Activated CD8-positive, alpha-beta T cell treated with anti-CD3 and anti-CD28 coated beads for 36 hours (primary cell): Measurements from ENCODE around the gene AFMID. TPM values are rescaled to one million over a fixed set of nuclear protein-coding genes. Genes with fewer than 3 reads are reported as not detected.

Experiments used
- ATAC-seq: fragments of 200-7000 bp; cut with Tn5 transposase; one replicate; pipeline ENCODE4 v1.10.0; 2021; ENCODE audit warnings: mild to moderate bottlenecking, moderate library complexity
- CTCF ChIA-PET: fragments of 350-600 bp; sonication (Branson Sonifier 250); formaldehyde crosslinking; loops from one replicate; lab custom pipeline; 2021; ENCODE audit warnings: antibody characterized with exemption; lab: Charles Lee
- POLR2A ChIA-PET: fragments of 350-600 bp; sonication (Branson Sonifier 250); formaldehyde crosslinking; loops from one replicate; lab custom pipeline; 2021; ENCODE audit warnings: antibody characterized with exemption; lab: Charles Lee
- DNase-seq: peaks from one replicate; pipeline ENCODE4 v3.0.0-alpha.2; 2020
- H3K27ac Mint-ChIP-seq: one replicate; pipeline ENCODE4 v1.8.0; 2021; ENCODE audit warnings: mild to moderate bottlenecking, mixed read lengths
- H3K27me3 Mint-ChIP-seq: one replicate; pipeline ENCODE4 v1.8.0; 2021; ENCODE audit warnings: mixed read lengths
- H3K36me3 Mint-ChIP-seq: one replicate; pipeline ENCODE4 v1.8.0; 2021; ENCODE audit warnings: low read depth, mixed read lengths
- H3K4me1 Mint-ChIP-seq: one replicate; pipeline ENCODE4 v1.8.0; 2021; ENCODE audit warnings: low read depth, mixed read lengths
- H3K4me3 Mint-ChIP-seq: one replicate; pipeline ENCODE4 v1.8.0; 2021; ENCODE audit warnings: mild to moderate bottlenecking, moderate library complexity, mixed read lengths
- H3K9me3 Mint-ChIP-seq: one replicate; pipeline ENCODE4 v1.8.0; 2021; ENCODE audit warnings: mixed read lengths
- intact Hi-C: fragments of 100-400 bp; cut with micrococcal nuclease; formaldehyde crosslinking; loops from one replicate; pipeline ENCODE4 v1.10.0; 2022
- total RNA-seq, 2 experiments: library from RNA; stranded (reverse); gene quantifications; one replicate each; pipeline ENCODE4 v1.2.3, GENCODE V29; 2021
- TF ChIP-seq, protein P1 (sequence below): fragments of 200-600 bp; IDR thresholded peaks from one replicate; pipeline ENCODE4 v1.8.0; 2022; ENCODE audit warnings: antibody characterized with exemption, mild to moderate bottlenecking

Gene AFMID
- total RNA-seq, 2 experiments from 2014 or later: 20.8 to 27.9 TPM

GRCh38 chr17:78144147-78144719 is 42.9 kb upstream of the AFMID start:
- peaks cover 17% of the 10 kb centered on the region for H3K36me3 Mint-ChIP-seq
- H3K4me1 Mint-ChIP-seq: peaks cover 42% of the 10 kb centered on the region
- ChIA-PET POLR2A (interaction anchor here (0.8 to 19.2 kb wide), 7 partner anchors 8 to 32 kb away, joined by 3 to 335 read pairs (median 8); partner anchors contain the start of genes SYNGR2, TMC6 and TMC8), CTCF (interaction anchor here (3.3 kb wide), 1 partner anchor 32 kb away, joined by 10 read pairs; no protein-coding TSS in a partner anchor)
- ATAC-seq: no peak
- intact Hi-C loops: no loop called here
- H3K27ac Mint-ChIP-seq: no peak overlapping the region
- no peak for DNase-seq
- no peak overlapping the region for H3K4me3 Mint-ChIP-seq
- H3K9me3 Mint-ChIP-seq: no peaks in the 10 kb centered on the region
- TF ChIP-seq, protein P1, sequence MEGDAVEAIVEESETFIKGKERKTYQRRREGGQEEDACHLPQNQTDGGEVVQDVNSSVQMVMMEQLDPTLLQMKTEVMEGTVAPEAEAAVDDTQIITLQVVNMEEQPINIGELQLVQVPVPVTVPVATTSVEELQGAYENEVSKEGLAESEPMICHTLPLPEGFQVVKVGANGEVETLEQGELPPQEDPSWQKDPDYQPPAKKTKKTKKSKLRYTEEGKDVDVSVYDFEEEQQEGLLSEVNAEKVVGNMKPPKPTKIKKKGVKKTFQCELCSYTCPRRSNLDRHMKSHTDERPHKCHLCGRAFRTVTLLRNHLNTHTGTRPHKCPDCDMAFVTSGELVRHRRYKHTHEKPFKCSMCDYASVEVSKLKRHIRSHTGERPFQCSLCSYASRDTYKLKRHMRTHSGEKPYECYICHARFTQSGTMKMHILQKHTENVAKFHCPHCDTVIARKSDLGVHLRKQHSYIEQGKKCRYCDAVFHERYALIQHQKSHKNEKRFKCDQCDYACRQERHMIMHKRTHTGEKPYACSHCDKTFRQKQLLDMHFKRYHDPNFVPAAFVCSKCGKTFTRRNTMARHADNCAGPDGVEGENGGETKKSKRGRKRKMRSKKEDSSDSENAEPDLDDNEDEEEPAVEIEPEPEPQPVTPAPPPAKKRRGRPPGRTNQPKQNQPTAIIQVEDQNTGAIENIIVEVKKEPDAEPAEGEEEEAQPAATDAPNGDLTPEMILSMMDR: no peak
- H3K27me3 Mint-ChIP-seq: no peaks in the 10 kb centered on the region

GRCh38 chr17:78144736-78145641 is 42.2 kb upstream of the AFMID start:
- TF ChIP-seq, protein P1: no peak

GRCh38 chr17:78146471-78146869 is 40.7 kb upstream of the AFMID start:
- DNase-seq (no peak), ATAC-seq (no peak)
- peaks cover 30% of the 10 kb centered on the region for H3K4me1 Mint-ChIP-seq
- no peaks in the 10 kb centered on the region for H3K9me3 Mint-ChIP-seq
- peaks cover 7% of the 10 kb centered on the region for H3K36me3 Mint-ChIP-seq
- TF ChIP-seq, protein P1: no peak
- no peak overlapping the region for H3K4me3 Mint-ChIP-seq
- intact Hi-C loops: no loop called here
- ChIA-PET CTCF (interaction anchor here (0.8 kb wide), 1 partner anchor 9 kb away, joined by 3 read pairs; no protein-coding TSS in a partner anchor), POLR2A (interaction anchor here (1.4 to 19.2 kb wide), 3 partner anchors 9 to 24 kb away, joined by 4 to 335 read pairs (median 4); partner anchors contain the start of genes TMC6 and TMC8)
- no peak overlapping the region for H3K27ac Mint-ChIP-seq
- no peaks in the 10 kb centered on the region for H3K27me3 Mint-ChIP-seq

More at GRCh38 chr17:78144736-78145641, 42.2 kb upstream of the AFMID start:
- ATAC-seq: no peak
- H3K9me3 Mint-ChIP-seq: no peaks in the 10 kb centered on the region
- no peak for DNase-seq
- H3K27ac Mint-ChIP-seq: no peak overlapping the region
- peaks cover 38% of the 10 kb centered on the region for H3K4me1 Mint-ChIP-seq
- H3K36me3 Mint-ChIP-seq: peaks cover 15% of the 10 kb centered on the region
- ChIA-PET CTCF (interaction anchor here (0.6 to 3.3 kb wide), 3 partner anchors 32 to 54 kb away, joined by 3 to 10 read pairs (median 5); no protein-coding TSS in a partner anchor), POLR2A (interaction anchor here (0.6 to 19.2 kb wide), 6 partner anchors 16 to 34 kb away, joined by 3 to 335 read pairs (median 6); partner anchors contain the start of genes SYNGR2, TMC6 and TMC8)
- H3K27me3 Mint-ChIP-seq: no peaks in the 10 kb centered on the region
- intact Hi-C loops: no loop called here
- no peak overlapping the region for H3K4me3 Mint-ChIP-seq

- Mint-ChIP-seq H3K36me3 (peaks cover 5% of the 10 kb centered on the region), H3K27me3 (no peaks in the 10 kb centered on the region), H3K27ac (no peak overlapping the region), H3K9me3 (no peaks in the 10 kb centered on the region), H3K4me3 (no peak overlapping the region), H3K4me1 (peaks cover 27% of the 10 kb centered on the region)
- TF ChIP-seq, protein P1: no peak
- DNase-seq (no peak), ATAC-seq (no peak)
- ChIA-PET CTCF (interaction anchor here (0.8 kb wide), 1 partner anchor 9 kb away, joined by 3 read pairs; no protein-coding TSS in a partner anchor), POLR2A (interaction anchor here (1.4 to 19.2 kb wide), 3 partner anchors 9 to 24 kb away, joined by 4 to 335 read pairs (median 4); partner anchors contain the start of genes TMC6 and TMC8)
- intact Hi-C loops: no loop called here
Measured at GRCh38 chr17:78146881-78147280, 40.3 kb upstream of the AFMID start.
